Measurements from ENCODE around the gene CREB3L2.

The CREB3L2 gene

DNA sequence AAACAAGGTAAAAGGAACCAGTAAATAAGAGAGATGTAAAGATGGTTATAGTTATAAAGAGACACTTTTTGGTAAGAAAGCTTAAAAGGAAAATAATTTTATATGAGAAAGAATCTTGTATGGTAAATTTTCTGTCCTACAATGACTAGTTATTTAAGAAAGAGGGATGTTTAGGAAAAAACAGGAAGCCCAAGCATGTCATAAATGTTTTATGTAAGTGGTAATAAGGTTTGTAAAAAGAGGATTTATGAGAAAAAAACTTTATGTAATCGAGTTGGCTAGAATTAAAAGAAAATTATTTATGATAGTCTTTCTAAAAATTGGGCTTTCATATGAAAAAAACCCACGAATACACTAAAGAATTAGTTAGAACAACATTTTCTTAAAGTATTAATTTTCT is 34.2 kb upstream of the CREB3L2 start:
- Histone ChIP-seq H3K4me1 (ENCODE audit: control insufficient read depth, insufficient read depth, low read length) (no peaks in the 10 kb centered on the region), H3K27ac (ENCODE audit: extremely low read depth, low read depth, low read length) (no peak overlapping the region), H3K4me3 (ENCODE audit: low read depth, low read length) (no peak overlapping the region), H3K36me3 (ENCODE audit: control insufficient read depth in 2 of 2, insufficient read depth in 1 of 2, low read length in 2 of 2) (no peaks in the 10 kb centered on the region), H3K9me3 (ENCODE audit: control insufficient read depth, insufficient read depth, low read depth, low read length) (no peaks in the 10 kb centered on the region)
- CTCF ChIA-PET: interaction anchor here (1.5 kb wide), 1 partner anchor 34 kb away, joined by 8 read pairs; the partner anchor contains the start of gene CREB3L2
- POLR2A ChIA-PET: no interaction called here
- TF ChIP-seq TCF7L2 (IDR thresholded peaks at IDR 0.05; ENCODE audit: borderline replicate concordance, low read depth, low read length): no peak
- TF ChIP-seq, protein P1, sequence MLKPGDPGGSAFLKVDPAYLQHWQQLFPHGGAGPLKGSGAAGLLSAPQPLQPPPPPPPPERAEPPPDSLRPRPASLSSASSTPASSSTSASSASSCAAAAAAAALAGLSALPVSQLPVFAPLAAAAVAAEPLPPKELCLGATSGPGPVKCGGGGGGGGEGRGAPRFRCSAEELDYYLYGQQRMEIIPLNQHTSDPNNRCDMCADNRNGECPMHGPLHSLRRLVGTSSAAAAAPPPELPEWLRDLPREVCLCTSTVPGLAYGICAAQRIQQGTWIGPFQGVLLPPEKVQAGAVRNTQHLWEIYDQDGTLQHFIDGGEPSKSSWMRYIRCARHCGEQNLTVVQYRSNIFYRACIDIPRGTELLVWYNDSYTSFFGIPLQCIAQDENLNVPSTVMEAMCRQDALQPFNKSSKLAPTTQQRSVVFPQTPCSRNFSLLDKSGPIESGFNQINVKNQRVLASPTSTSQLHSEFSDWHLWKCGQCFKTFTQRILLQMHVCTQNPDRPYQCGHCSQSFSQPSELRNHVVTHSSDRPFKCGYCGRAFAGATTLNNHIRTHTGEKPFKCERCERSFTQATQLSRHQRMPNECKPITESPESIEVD (tag by site-specific recombination; IDR thresholded peaks at IDR 0.05): no peak
- no peak for TF ChIP-seq MZF1 (tag by site-specific recombination; IDR thresholded peaks at IDR 0.05; ENCODE audit: borderline replicate concordance)
- no peak for TF ChIP-seq ZNF335 (tag by site-specific recombination; conservative IDR thresholded peaks at IDR 0.05)
- no peak for TF ChIP-seq ZNF132 (tag by site-specific recombination; IDR thresholded peaks at IDR 0.05; ENCODE audit: borderline replicate concordance)
- peak; percentile 64; the same call in 1 of the 2 replicates for TF ChIP-seq TRIM28 (IDR thresholded peaks at IDR 0.05; ENCODE audit: borderline replicate concordance, low read length)
- TF ChIP-seq ZNF266 (tag by site-specific recombination; IDR thresholded peaks at IDR 0.05; ENCODE audit: low read depth): no peak
- no peak for TF ChIP-seq ZNF791 (tag by site-specific recombination; IDR thresholded peaks at IDR 0.05)
- TF ChIP-seq ZNF23 (tag by site-specific recombination; IDR thresholded peaks at IDR 0.05; ENCODE audit: borderline replicate concordance): no peak
- TF ChIP-seq, protein P2, sequence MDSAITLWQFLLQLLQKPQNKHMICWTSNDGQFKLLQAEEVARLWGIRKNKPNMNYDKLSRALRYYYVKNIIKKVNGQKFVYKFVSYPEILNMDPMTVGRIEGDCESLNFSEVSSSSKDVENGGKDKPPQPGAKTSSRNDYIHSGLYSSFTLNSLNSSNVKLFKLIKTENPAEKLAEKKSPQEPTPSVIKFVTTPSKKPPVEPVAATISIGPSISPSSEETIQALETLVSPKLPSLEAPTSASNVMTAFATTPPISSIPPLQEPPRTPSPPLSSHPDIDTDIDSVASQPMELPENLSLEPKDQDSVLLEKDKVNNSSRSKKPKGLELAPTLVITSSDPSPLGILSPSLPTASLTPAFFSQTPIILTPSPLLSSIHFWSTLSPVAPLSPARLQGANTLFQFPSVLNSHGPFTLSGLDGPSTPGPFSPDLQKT (IDR thresholded peaks at IDR 0.05; ENCODE audit: borderline replicate concordance, low read depth, low read length): no peak
- TF ChIP-seq ZEB2 (tag by site-specific recombination; IDR thresholded peaks at IDR 0.05): no peak
- 0 out of 2 replicates have a peak, but pooled peaks have one; percentile 11 for TF ChIP-seq ZNF626 (tag by site-specific recombination; IDR thresholded peaks at IDR 0.05)
- no peak for TF ChIP-seq GLIS2 (tag by site-specific recombination; IDR thresholded peaks at IDR 0.05)
- TF ChIP-seq FEZF1 (tag by site-specific recombination; IDR thresholded peaks at IDR 0.05): no peak
- TF ChIP-seq, protein P3, sequence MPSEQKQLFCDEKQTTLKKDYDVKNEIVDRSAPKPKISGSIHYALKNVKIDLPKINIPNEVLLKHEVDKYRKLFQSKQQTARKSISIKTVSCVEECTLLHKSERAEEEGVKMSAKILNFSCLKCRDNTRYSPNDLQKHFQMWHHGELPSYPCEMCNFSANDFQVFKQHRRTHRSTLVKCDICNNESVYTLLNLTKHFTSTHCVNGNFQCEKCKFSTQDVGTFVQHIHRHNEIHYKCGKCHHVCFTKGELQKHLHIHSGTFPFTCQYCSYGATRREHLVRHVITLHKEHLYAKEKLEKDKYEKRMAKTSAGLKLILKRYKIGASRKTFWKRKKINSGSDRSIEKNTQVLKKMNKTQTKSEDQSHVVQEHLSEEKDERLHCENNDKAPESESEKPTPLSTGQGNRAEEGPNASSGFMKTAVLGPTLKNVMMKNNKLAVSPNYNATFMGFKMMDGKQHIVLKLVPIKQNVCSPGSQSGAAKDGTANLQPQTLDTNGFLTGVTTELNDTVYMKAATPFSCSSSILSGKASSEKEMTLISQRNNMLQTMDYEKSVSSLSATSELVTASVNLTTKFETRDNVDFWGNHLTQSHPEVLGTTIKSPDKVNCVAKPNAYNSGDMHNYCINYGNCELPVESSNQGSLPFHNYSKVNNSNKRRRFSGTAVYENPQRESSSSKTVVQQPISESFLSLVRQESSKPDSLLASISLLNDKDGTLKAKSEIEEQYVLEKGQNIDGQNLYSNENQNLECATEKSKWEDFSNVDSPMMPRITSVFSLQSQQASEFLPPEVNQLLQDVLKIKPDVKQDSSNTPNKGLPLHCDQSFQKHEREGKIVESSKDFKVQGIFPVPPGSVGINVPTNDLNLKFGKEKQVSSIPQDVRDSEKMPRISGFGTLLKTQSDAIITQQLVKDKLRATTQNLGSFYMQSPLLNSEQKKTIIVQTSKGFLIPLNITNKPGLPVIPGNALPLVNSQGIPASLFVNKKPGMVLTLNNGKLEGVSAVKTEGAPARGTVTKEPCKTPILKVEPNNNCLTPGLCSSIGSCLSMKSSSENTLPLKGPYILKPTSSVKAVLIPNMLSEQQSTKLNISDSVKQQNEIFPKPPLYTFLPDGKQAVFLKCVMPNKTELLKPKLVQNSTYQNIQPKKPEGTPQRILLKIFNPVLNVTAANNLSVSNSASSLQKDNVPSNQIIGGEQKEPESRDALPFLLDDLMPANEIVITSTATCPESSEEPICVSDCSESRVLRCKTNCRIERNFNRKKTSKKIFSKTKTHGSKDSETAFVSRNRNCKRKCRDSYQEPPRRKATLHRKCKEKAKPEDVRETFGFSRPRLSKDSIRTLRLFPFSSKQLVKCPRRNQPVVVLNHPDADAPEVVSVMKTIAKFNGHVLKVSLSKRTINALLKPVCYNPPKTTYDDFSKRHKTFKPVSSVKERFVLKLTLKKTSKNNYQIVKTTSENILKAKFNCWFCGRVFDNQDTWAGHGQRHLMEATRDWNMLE (tag by site-specific recombination; conservative IDR thresholded peaks at IDR 0.05; ENCODE audit: low read depth): 0 out of 2 replicates have a peak, but pooled peaks have one; percentile 28
- no peak for TF ChIP-seq ZNF202 (tag by site-specific recombination; IDR thresholded peaks at IDR 0.05; ENCODE audit: borderline replicate concordance)
- no peak for TF ChIP-seq ZBTB17 (tag by site-specific recombination; IDR thresholded peaks at IDR 0.05)
- peak; percentile 51; the same call in 1 of the 2 replicates for TF ChIP-seq ZNF549 (tag by site-specific recombination; IDR thresholded peaks at IDR 0.05)
- TF ChIP-seq, protein P4, sequence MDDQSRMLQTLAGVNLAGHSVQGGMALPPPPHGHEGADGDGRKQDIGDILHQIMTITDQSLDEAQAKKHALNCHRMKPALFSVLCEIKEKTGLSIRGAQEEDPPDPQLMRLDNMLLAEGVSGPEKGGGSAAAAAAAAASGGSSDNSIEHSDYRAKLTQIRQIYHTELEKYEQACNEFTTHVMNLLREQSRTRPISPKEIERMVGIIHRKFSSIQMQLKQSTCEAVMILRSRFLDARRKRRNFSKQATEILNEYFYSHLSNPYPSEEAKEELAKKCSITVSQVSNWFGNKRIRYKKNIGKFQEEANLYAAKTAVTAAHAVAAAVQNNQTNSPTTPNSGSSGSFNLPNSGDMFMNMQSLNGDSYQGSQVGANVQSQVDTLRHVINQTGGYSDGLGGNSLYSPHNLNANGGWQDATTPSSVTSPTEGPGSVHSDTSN (CRISPR knock-in tag; IDR thresholded peaks at IDR 0.05): no peak
- no peak for TF ChIP-seq ZNF658 (tag by site-specific recombination; IDR thresholded peaks at IDR 0.05)
- no peak for TF ChIP-seq HOXC10 (CRISPR knock-in tag; IDR thresholded peaks at IDR 0.05)
- no peak for TF ChIP-seq REPIN1 (tag by site-specific recombination; IDR thresholded peaks at IDR 0.05; ENCODE audit: low read depth)
- TF ChIP-seq, protein P5, sequence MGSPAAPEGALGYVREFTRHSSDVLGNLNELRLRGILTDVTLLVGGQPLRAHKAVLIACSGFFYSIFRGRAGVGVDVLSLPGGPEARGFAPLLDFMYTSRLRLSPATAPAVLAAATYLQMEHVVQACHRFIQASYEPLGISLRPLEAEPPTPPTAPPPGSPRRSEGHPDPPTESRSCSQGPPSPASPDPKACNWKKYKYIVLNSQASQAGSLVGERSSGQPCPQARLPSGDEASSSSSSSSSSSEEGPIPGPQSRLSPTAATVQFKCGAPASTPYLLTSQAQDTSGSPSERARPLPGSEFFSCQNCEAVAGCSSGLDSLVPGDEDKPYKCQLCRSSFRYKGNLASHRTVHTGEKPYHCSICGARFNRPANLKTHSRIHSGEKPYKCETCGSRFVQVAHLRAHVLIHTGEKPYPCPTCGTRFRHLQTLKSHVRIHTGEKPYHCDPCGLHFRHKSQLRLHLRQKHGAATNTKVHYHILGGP (tag by site-specific recombination; IDR thresholded peaks at IDR 0.05): no peak
- no peak for TF ChIP-seq ZNF623 (tag by site-specific recombination; IDR thresholded peaks at IDR 0.05)
- TF ChIP-seq ZBTB21 (tag by site-specific recombination; IDR thresholded peaks at IDR 0.05): no peak
- no peak for TF ChIP-seq ZNF544 (tag by site-specific recombination; IDR thresholded peaks at IDR 0.05)
- no peak for TF ChIP-seq ZNF214 (tag by site-specific recombination; IDR thresholded peaks at IDR 0.05; ENCODE audit: borderline replicate concordance)
- TF ChIP-seq, protein P6, sequence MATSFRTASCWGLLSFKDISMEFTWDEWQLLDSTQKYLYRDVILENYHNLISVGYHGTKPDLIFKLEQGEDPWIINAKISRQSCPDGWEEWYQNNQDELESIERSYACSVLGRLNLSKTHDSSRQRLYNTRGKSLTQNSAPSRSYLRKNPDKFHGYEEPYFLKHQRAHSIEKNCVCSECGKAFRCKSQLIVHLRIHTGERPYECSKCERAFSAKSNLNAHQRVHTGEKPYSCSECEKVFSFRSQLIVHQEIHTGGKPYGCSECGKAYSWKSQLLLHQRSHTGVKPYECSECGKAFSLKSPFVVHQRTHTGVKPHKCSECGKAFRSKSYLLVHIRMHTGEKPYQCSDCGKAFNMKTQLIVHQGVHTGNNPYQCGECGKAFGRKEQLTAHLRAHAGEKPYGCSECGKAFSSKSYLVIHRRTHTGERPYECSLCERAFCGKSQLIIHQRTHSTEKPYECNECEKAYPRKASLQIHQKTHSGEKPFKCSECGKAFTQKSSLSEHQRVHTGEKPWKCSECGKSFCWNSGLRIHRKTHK (tag by site-specific recombination; IDR thresholded peaks at IDR 0.05): no peak
